GM21528 (cell line): ENCODE measurements around the gene CDK5RAP1.
"Not testable (repeated sequence)": the region's sequence is repeated elsewhere in the genome, so short reads cannot be mapped to it uniquely, and the experiment has no call there.

Experiments used
- ATAC-seq: cut with Tn5 transposase; IDR thresholded peaks from one replicate; pipeline ENCODE4 v1.9.1; 2021; ENCODE audit warnings: mild to moderate bottlenecking, moderate library complexity; ENCODE audit not compliant: unreplicated experiment, low FRiP score

The CDK5RAP1 gene

DNA sequence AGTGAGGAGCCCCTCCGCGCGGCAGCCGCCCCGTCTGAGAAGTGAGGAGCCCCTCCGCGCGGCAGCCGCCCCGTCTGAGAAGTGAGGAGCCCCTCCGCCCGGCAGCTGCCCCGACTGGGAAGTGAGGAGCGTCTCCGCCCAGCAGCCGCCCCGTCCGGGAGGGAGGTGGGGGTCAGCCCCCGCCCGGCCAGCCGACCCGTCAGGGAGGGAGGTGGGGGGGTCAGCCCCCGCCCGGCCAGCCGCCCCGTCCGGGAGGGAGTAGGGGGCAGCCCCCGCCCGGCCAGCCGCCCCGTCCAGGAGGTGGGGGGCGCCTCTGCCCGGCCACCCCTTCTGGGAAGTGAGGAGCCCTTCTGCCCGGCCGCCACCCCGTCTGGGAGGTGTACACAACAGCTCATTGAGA is 12.0 kb downstream of the CDK5RAP1 start:
- not testable (repeated sequence) for ATAC-seq

DNA sequence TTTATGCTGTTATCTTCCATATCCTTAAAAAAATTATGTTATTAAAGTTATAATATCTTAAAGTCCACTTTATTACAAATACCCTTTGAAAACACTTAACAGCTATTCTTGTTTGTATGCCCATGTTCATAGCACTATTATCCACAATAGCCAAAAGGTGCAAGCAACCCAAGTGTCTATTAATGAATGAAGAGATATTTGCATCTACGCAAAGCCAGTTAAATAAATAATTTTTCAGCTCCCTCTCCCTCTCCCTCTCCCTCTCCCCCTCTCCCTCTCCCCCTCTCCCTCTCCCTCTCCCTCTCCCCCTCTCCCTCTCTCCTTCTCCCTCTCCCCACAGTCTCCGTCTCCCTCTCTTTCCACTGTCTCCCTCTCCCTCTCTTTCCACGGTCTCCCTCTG is 13.1 kb downstream of the CDK5RAP1 start:
- no peak for ATAC-seq

DNA sequence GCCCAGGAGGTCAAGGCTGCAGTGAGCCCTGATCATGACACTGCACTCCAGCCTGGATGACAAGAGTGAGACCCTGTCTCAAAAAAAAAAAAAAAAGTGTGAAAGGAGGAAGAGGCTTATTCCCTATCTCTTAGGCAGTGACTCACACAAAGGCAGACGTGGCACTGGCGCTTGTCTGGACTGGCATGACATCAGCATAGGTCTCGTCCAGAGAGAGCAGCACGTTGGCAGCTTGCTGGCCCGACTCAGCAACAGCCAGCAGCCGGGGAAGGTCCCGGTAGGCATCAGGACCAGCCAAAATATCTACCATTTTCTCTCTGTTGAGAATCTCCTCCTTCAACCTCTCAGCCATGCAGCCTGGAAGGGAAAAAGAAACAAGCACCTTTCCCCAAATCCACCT is 14.1 kb downstream of the CDK5RAP1 start:
- ATAC-seq = no peak

DNA sequence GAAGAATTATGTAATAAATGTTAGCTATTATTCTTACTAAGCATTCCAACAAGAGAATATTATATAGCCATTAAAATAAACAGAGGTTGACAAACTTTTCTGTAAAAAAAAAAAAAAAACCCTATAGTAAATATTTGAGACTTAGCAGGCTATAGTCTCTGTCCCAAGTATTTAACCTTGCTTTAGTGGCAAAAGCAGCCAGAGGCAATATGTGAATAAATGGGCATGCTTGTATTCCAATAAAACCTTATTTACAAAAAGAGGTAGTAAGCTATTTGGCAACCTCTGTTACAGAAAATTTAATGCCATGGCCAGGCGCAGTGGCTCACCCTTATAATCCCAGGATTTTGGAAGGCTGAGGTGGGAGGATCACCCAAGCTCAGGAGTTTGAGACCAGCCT is 14.6 kb downstream of the CDK5RAP1 start:
- ATAC-seq = no peak

DNA sequence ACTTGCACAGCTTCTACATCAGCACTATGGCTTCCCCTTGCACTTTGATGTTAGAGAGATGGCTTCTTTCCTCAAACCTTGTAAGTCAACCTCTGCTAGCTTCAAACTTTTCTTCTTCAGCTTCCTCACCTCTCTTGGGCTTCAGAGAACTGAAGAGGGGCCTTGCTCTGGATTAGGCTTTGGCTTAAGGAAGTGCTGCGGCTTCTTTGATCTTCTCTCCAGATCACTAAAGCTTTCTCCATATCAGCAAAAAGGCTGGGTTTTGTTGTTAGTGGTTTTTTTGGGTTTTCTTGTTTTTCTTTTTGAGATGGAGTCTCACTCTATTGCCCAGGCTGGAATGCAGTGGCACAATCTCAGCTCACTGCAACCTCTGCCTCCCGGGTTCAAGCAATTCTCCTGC is 24.0 kb downstream of the CDK5RAP1 start:
- ATAC-seq = no peak

DNA sequence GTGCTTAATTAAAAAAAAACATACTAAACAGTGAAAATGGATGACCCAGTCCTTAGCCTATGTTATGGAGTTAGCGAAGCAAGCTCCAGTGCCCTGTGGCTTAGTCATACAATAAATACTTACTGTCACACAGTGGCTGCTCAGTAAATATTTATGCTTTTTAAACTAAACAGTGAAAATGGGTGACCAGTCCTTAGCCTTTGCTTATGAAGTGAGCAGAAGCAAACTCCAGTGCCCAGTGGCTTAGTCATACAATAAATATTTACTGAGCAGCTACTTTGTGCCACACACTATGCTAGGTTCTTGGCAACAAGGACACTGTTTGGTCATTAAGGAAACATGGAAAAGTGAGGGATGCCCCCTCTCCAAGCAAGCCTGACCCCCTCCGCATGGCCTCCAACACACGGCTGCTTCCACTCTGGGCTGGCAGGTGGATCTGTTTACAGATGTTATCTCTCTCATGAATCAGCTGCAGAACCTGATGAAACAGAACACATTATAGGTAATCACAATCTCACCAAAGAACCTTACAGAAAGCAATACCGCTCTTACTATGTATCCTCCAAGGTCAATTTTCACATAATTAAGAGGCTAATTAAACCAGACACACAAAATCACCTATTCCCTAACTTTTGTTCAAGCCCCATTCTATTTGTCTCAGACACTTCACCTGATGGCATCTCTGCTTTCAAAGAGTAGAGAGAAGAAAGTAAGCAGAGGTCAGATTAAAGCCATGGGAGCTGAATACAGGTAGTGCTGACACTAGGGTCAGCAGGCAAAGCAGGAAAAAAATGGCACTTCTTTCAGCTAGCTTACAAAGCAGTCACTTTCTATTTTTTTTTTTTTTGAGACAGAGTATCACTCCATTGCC is 27.3 kb downstream of the CDK5RAP1 start:
- no peak for ATAC-seq

DNA sequence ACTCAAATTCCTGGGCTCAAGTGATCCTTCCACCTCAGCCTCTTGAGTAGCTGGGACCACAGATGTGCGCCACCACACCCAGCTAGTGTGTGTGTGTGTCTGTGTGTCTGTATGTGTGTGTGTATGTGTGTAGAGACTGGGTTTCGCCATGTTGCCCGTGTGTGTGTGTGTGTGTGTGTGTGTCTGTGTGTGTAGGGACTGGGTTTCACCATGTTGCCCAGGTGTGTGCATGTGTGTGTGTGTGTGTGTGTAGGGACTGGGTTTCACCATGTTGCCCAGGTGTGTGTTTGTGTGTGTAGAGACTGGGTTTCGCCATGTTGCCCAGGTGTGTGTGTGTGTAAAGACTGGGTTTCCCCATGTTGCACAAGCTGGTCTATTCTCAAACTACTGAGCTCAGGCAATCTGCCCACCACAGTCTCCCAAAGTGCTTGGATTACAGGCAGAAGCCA is 28.3 kb downstream of the CDK5RAP1 start:
- ATAC-seq = no peak

DNA sequence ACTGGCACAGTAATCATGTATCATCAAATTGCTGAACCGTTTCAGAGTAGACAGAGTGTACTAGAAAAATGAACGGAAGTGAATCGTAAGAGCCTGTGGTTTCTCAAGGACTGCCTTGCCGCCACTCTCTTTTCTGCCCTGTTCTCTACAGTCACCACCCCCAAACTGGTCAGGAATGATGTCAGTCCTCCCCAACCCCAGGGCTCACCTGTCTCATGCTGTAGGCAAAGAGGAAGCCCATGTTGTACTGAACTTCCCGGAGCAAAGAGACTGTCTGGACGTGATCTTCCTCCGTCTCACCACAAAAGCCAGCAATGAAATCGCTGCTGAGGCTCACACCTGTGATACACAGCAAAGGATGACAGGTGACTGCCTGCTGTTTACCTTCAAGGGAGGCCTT is 31.0 kb downstream of the CDK5RAP1 start:
- ATAC-seq = no peak

DNA sequence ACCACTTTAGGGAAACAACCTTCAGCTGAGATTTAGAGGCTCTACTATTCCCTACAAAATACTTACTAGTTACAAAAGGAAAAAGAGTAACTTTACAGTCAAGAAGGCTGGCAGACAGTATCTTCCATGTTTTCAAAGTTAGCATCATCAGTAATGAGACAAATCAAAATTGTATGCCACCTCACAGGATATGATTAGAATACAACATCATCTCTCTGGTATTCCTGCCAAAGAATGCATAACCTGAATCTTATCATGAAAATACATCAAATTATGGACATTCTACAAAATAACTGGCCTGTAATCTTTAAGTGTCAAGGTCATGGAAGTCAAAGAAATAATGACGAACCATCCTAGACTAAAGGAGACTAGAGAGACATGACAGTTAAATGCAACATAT is 38.4 kb downstream of the CDK5RAP1 start:
- ATAC-seq = no peak

DNA sequence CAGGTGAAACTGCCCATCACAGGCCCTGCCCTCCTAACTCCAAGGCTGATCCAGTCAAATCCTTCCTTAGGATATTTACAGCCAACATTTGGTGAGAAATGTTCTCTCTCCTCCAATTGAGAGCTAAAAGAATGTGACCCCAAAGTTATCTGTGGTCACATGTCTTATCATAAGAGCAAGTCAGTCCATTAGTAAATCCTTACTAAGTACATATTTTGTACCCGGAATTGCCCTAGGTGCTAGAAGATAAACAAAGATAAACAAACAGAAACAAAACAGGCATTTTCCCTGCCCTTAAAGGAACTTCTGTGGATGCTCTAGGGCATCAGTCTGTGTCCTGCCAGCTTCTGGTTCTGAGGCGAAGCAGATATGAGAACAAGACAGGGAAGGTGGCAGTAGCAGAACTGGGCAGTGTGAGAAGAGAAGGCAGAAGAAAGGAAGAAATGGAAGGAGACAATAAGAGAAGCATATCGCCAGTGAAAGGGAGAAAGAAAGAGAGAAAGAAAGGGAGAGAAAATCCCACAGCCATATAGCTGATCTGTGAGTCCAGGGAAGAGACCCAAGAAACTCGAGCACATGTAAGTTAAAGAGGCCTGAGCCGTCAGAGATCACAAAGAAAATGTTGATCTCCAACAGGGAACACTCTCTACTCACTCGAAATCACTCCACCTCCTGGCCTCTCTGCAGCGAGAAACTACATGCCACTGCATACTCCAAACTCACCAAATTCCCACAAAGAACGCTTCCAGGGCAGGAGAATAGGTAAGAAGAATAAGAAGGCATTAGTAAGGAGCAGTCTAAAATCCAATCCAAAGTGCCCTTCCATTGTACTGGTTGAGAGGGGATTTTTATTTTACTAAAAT is 41.7 kb downstream of the CDK5RAP1 start:
- ATAC-seq = no peak

DNA sequence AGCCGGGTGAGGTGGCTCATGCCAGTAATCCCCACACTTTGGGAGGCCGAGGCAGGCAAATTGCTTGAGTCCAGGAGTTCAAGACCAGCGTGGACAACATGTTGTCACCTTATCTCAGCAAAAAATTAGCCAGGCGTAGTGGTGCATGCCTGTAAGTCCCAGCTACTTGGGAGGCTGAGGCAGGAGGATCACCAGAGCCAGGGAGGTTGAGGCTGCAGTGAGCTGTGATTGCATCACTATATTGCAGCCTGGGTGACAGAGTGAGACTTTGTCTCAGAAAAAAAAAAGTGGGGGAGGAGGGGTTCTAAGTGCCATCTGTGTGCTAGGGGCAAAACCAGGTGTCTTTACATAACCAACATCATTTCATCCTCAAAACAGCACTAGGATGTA is 48.3 kb downstream of the CDK5RAP1 start:
- no peak for ATAC-seq

DNA sequence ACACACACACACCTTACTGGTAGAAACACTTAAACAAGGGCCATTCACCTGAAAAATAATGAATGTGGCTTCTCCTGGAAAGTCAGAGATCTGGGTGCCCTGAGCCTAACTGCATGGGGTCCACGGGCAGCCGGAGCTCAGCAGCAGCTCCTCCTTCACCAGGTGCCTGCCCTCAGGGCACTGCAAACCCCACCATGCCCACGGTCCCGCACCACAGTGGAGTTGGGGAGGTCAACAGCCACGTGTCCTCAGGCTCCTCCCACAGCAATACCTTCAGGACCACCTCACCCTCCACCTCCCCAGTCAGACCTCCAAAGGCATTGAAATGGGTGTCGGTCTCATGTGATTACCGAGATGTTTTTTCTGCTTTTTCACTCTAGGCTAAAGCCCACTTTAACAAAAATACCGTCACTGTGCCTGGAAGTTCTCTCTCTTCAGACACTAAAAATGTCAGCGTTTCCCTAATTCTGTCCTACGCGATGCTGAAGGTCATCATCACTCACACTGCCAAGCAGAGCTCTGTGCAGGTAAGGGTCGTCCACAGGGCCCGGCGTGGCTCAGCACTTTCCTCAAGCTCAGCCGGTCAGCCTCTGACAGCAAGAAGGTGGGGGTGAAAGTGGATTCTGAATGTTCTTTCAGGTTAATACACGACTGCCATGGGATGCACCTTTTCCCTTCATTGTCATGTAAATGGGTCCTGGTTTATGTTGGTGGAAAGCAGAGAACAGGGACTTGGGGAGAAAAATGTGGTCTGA is 48.9 kb downstream of the CDK5RAP1 start:
- ATAC-seq = no peak

DNA sequence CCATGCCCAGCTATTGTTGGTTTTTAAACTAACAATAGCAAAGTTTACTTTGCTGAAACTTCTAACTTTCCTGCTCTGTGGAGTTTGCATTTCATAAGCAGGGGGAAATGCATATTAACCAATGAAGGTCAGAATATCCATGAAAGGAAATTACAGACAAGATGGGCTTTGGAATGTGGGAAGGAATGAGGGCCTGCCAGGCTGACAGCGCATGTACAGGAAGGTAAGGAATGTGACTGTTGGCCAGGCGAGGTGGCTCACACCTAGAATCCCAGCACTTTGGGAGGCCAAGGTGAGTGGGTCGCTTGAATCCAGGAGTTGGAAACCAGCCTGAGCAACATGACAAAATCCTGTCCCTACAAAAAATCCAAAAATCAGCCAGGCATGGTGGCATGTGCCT is 49.6 kb downstream of the CDK5RAP1 start:
- ATAC-seq = no peak

DNA sequence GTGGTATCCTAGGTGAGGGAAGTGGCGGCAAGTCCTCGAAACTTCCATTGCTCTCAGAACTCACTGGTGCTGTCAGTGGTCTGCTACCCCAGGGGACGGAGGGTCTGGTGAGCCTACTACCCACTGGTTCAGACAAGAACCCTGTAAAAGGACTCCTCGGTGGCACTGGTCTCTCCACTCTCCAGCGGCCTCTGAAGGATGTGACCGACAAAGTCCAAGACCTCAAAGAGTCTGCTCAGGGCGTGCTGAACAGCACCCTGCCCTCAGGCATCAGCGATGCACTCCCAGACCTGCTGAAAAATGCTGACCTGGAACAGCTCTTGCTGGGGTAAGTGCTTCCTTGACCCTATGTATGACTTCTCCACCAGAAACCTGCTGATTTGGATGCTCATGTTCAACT is 51.8 kb downstream of the CDK5RAP1 start:
- ATAC-seq = no peak

DNA sequence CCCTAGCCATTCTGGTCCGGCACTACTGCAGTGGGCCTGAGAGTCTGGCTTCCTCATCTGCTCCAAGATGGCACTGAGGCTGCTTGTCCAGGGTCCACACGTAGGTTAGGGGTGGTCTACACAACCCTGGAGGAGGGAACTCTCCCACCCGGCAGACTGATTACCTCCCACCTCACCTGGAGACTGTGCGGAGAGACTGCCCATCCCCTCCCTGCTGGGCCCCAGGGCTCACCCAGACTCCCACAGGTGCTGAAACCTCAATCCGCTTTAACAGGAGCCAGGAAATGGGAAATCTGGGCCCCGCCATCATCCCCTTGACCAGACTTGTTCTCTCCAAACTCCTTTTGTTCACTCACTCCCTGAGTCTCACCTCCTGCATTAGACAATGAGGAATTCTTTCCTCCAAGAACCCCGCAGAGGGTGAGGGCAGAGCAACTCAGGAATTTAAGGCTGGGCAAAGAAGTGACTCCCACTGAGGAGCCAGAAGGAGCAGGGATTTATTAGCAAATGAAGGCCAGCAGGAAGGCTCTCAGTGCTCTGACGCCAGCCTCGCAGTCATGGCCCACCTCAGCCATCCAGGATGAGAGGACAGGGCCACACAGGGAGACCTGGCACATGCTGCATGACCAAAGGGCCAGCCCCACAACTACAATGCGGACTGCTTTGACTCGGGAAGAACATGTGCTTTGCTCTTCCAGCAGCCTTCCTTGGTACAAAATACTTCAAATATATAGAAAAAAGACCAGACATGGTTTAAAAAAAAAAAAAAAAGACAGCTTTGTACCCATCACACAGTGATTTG is 53.0 kb downstream of the CDK5RAP1 start:
- no peak for ATAC-seq

DNA sequence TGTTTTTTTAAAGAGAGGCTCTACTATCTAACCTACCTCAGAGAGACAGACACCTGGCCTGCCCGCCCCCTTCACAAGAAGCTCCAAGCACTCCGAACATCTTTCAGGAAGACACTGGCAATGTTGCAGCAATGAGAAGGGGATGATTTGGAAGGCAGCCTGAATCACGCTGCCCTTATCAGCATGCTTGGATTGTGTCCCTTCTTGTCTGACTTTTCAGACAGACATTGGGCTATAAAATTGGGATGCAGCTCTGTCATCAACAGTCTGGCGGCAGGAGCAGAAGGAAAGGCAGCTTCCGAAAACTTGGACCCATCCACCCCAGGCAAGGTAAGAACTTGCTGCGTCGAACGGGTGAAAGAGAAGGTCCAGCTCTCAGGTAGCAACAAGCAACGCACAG is 56.0 kb downstream of the CDK5RAP1 start:
- no peak for ATAC-seq

DNA sequence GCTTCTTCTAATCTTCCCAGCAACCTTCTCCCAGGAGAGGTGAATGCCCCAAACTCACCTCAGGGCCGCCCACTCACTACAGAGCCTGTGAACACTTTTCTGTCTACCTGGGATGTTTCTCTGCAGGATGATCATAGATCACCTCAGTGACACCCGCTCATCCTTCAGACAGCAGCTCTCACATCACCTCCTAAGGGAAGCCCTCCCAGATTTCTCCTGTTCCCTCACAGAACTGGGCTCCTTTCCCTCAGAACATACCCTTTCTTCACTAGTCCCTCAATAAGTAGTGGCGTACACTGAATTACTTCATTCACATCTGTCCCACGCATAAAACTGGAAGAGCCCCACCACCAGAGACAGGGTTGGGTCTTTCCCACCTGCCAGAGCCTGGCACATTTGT is 57.8 kb downstream of the CDK5RAP1 start:
- ATAC-seq = no peak

DNA sequence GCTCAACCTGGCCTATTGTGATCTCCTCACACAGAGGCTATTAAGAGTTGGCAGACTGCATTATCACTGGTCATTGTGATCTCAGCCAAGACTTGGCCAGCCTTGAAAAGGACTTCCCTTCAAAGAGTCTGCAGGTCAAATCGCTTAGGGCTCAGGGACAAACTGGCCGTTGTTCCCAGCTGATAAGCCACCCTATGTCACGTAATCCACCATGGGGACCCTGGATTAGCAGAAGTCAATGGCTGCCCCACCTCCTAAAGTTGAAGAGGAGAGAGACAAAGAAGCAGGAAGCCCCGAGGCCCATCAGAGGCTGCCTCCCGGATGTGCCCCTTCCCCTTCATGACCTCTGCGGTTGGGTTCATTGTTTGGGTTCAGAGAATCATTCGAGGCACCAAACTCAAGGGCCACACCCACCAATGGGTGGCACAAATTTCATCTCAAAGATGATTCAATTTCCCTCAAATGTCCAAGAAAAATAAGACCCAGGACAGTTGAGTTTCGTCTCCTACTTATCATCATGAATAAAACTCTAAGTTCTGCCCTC is 61.7 kb downstream of the CDK5RAP1 start:
- ATAC-seq = no peak

DNA sequence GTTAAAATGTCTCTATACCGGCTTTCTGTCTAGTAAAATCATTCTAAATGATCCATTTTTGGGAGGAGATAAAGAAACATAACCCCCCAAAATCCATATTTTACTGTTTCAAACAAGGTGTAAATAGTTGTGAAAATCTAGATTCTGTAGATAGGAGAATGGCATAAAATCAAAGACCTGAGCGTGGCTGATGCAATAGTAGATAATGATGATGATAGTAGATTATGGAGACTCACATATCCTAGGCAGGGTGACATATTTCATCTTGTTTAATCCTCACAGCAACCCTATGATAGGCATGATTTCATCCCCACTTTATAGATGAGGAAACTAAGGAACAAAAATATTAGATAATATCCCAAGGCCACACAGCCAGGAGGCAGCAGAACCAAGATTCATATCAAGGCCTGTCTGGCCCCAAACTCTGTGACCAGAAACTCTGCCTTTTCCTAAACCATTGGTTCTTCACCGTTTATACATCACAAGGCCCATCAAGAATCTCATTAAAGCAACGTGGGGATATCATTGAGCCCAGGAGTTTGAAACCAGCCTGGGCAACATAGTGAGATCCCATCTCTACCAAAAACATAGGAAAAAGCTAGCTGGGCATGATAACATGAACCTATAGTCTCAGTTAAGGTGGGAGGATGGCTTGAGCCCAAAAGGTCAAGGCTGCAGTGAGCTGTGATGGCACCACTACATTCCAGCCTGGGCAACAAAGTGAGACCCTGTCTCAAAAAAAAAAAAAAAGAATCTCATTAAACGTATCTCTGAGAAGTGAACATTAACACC is 62.7 kb downstream of the CDK5RAP1 start:
- ATAC-seq = no peak
